Measurements from ENCODE around the gene ITGA2.

ITGA2 gene

GRCh38 chr5:52989025-52989780 is at the start of gene ITGA2:
ITGA2 (plus strand) TSS chr5:52989352; CDS start chr5:52989469, 117 bp downstream.
- TF ChIP-seq, protein P1, sequence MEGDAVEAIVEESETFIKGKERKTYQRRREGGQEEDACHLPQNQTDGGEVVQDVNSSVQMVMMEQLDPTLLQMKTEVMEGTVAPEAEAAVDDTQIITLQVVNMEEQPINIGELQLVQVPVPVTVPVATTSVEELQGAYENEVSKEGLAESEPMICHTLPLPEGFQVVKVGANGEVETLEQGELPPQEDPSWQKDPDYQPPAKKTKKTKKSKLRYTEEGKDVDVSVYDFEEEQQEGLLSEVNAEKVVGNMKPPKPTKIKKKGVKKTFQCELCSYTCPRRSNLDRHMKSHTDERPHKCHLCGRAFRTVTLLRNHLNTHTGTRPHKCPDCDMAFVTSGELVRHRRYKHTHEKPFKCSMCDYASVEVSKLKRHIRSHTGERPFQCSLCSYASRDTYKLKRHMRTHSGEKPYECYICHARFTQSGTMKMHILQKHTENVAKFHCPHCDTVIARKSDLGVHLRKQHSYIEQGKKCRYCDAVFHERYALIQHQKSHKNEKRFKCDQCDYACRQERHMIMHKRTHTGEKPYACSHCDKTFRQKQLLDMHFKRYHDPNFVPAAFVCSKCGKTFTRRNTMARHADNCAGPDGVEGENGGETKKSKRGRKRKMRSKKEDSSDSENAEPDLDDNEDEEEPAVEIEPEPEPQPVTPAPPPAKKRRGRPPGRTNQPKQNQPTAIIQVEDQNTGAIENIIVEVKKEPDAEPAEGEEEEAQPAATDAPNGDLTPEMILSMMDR (IDR thresholded peaks at IDR 0.05; ENCODE audit: insufficient read depth, low read length, missing control alignments) = no peak
- CTCF ChIA-PET = interaction anchor here (1.2 to 3.4 kb wide), 4 partner anchors 9 to 74 kb away, joined by 3 to 19 read pairs (median 6); no protein-coding TSS in a partner anchor
- peak within 1 kb of the TSS; percentile 76 for H3K4me3 ChIP-seq (ENCODE audit: low read depth, low read length)
- POLR2A ChIA-PET = no interaction called here
- no peak for DNase-seq (ENCODE audit: low read depth, low spot score)

GRCh38 chr5:52943285-52943684 is 45.9 kb upstream of the ITGA2 start:
- DNase-seq (ENCODE audit: low read depth, low spot score) = no peak
- H3K4me3 ChIP-seq (ENCODE audit: low read depth, low read length) = no peak overlapping the region
- ChIA-PET POLR2A (no interaction called here), CTCF (interaction anchor here (1.2 to 8.3 kb wide), 2 partner anchors 21 to 154 kb away, joined by 3 to 209 read pairs; no protein-coding TSS in a partner anchor)
- TF ChIP-seq, protein P1 (IDR thresholded peaks at IDR 0.05; ENCODE audit: insufficient read depth, low read length, missing control alignments) = no peak

DNA sequence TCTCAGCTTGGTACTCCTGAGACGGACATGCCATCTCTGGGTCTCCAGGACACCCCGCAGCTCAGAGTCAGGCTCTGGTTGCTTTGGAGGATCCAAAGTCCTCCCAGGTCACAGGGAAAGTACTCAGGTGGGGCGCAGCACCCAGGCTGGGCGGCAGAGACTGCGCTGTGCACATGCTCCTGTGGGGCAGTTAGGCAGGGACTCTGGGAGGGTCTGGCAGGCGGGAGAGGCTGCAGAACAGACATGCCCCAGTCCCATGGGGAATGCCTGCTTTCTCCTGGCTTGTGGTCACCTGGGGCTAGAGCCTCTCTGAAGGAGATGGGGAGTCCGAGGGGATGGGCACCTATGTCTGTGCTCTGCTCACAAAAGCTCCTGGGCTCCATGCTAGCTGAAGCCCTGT is 45.3 kb upstream of the ITGA2 start:
- H3K4me3 ChIP-seq (ENCODE audit: low read depth, low read length) = no peak overlapping the region
- ChIA-PET POLR2A (no interaction called here), CTCF (interaction anchor here (0.6 to 8.3 kb wide), 4 partner anchors 22 to 154 kb away, joined by 3 to 209 read pairs (median 3); no protein-coding TSS in a partner anchor)
- TF ChIP-seq, protein P1 (IDR thresholded peaks at IDR 0.05; ENCODE audit: insufficient read depth, low read length, missing control alignments) = no peak
- DNase-seq (ENCODE audit: low read depth, low spot score) = no peak

GRCh38 chr5:52945040-52945439 is 44.1 kb upstream of the ITGA2 start:
- no peak for DNase-seq (ENCODE audit: low read depth, low spot score)
- TF ChIP-seq, protein P1 (IDR thresholded peaks at IDR 0.05; ENCODE audit: insufficient read depth, low read length, missing control alignments) = no peak
- ChIA-PET POLR2A (no interaction called here), CTCF (interaction anchor here (1.1 to 8.3 kb wide), 5 partner anchors 10 to 318 kb away, joined by 3 to 209 read pairs (median 3); no protein-coding TSS in a partner anchor)
- no peak overlapping the region for H3K4me3 ChIP-seq (ENCODE audit: low read depth, low read length)

DNA sequence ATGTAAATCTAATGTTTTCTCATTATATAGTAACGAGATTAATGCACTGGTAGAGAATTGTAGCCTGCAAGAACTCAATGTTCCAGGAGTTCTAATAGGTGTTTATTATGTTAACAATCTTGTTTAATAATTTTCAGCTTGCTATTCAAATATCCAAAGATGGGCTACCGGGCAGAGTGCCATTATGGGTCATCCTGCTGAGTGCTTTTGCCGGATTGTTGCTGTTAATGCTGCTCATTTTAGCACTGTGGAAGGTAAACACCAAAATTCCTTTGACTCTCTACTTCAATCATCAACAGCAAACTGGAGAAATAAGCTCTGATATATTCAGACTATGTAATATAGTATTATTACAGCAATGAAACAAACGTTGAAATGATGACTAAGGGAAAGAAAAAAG is 41.9 kb upstream of the ITGA2 start:
- CTCF ChIA-PET = interaction anchor here (2.1 to 8.3 kb wide), 8 partner anchors 9 to 169 kb away, joined by 9 to 209 read pairs (median 34); partner anchors contain the start of gene MOCS2

GRCh38 chr5:52947851-52948250 is 41.3 kb upstream of the ITGA2 start:
- H3K4me3 ChIP-seq (ENCODE audit: low read depth, low read length) = no peak overlapping the region
- DNase-seq (ENCODE audit: low read depth, low spot score) = no peak
- CTCF ChIA-PET = interaction anchor here (0.6 to 8.3 kb wide), 27 partner anchors 10 to 1287 kb away, joined by 3 to 209 read pairs (median 9); partner anchors contain the start of genes ITGA2 and MOCS2
- POLR2A ChIA-PET = no interaction called here
- TF ChIP-seq, protein P1 (IDR thresholded peaks at IDR 0.05; ENCODE audit: insufficient read depth, low read length, missing control alignments) = no peak

More for the DNA sequence above, 41.9 kb upstream of the ITGA2 start:
- POLR2A ChIA-PET = no interaction called here
- no peak for DNase-seq (ENCODE audit: low read depth, low spot score)
- H3K4me3 ChIP-seq (ENCODE audit: low read depth, low read length) = no peak overlapping the region
- TF ChIP-seq, protein P1 (IDR thresholded peaks at IDR 0.05; ENCODE audit: insufficient read depth, low read length, missing control alignments) = no peak

All from AG04449 (cell line).